KMS-11 (cell line): Measurements from ENCODE around the gene ROGDI.

ENCODE experiments used
- H2AFZ ChIP-seq: fragments of 200-600 bp; sonication (generic); 2 replicates; pipeline ENCODE4 v1.6.1; 2016; ENCODE audit warnings: antibody characterized with exemption, mixed run types, low read depth
- H3K27ac ChIP-seq: fragments of 200-600 bp; sonication (generic); 2 replicates; pipeline ENCODE4 v1.6.1; 2016; ENCODE audit warnings: mild to moderate bottlenecking, mixed run types
- H3K27me3 ChIP-seq: fragments of 200-600 bp; sonication (generic); 2 replicates; pipeline ENCODE4 v1.6.1; 2017; ENCODE audit warnings: mild to moderate bottlenecking, low read depth, mixed run types, moderate library complexity; ENCODE audit not compliant: insufficient read depth
- H3K36me3 ChIP-seq: fragments of 200-600 bp; sonication (generic); 2 replicates; pipeline ENCODE4 v1.6.1; 2017; ENCODE audit warnings: mild to moderate bottlenecking, mixed run types; ENCODE audit not compliant: insufficient read depth
- H3K4me1 ChIP-seq: fragments of 200-600 bp; sonication (generic); 2 replicates; pipeline ENCODE4 v1.6.1; 2016; ENCODE audit warnings: mild to moderate bottlenecking, low read depth, mixed run types; ENCODE audit not compliant: poor library complexity, severe bottlenecking
- H3K4me2 ChIP-seq: fragments of 200-600 bp; sonication (generic); 2 replicates; pipeline ENCODE4 v1.7.0; 2016; ENCODE audit warnings: mild to moderate bottlenecking, mixed run types
- H3K4me3 ChIP-seq: fragments of 200-600 bp; sonication (generic); IDR thresholded peaks from 2 replicates; pipeline ENCODE4 v1.6.1; 2017; ENCODE audit warnings: low read depth, low read length, mixed read lengths; ENCODE audit not compliant: insufficient read depth
- H3K79me2 ChIP-seq: fragments of 200-600 bp; sonication (generic); 2 replicates; pipeline ENCODE4 v1.6.1; 2016; ENCODE audit warnings: low read depth, mixed run types; ENCODE audit not compliant: insufficient read depth
- H3K9ac ChIP-seq: fragments of 200-600 bp; sonication (generic); 2 replicates; pipeline ENCODE4 v1.6.1; 2016; ENCODE audit warnings: mild to moderate bottlenecking, mixed run types
- H4K20me1 ChIP-seq: fragments of 200-600 bp; sonication (generic); 2 replicates; pipeline ENCODE4 v1.6.1; 2016; ENCODE audit warnings: mild to moderate bottlenecking, mixed run types; ENCODE audit not compliant: insufficient read depth
- TF ChIP-seq, protein P1 (sequence below): fragments of 200-600 bp; sonication (generic); conservative IDR thresholded peaks from 2 replicates; pipeline ENCODE4 v1.6.1; 2017; ENCODE audit warnings: low read depth, mild to moderate bottlenecking, antibody characterized with exemption, low read length, moderate library complexity, mixed read lengths

ROGDI gene

DNA sequence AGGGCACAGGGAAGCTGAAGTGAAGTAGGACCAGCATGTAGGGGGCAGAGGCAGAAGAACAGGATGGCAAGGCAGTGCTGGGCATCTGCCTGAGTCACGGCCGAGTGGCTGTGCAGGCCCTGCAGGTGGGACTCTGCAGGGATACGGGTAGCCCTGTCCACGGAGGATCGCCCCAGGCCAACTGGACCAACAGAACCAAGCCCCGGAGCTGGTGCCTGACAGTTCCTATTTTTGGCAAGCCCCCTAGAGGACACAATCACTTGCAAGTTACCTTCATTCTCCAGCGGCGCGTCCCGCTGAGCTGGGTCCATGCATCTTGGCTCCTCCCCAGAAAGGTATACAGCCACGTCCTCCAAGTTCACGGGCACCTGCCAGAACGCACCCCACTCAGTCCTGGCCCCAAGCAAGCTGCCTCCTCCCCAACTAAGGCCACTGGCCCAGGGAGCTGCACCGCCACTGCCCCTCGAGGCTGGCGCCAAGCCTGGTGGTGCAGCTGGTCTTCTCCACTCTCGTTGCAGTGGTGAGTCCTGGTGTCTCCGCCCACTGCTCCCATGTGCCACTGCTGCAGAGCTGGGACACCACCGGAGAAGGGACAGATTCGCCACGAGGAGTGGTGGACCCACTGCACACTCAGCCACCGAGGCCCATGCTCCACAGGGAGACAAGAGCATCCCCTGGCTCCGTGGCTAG is 42.1 kb downstream of the ROGDI start:
- no peaks in the 10 kb centered on the region for H4K20me1 ChIP-seq
- no peaks in the 10 kb centered on the region for H3K79me2 ChIP-seq
- peaks cover 6% of the 10 kb centered on the region; the same call in 1 of the 2 replicates for H3K36me3 ChIP-seq
- no peaks in the 10 kb centered on the region for H3K4me1 ChIP-seq
- no peak overlapping the region for H3K9ac ChIP-seq
- TF ChIP-seq, protein P1, sequence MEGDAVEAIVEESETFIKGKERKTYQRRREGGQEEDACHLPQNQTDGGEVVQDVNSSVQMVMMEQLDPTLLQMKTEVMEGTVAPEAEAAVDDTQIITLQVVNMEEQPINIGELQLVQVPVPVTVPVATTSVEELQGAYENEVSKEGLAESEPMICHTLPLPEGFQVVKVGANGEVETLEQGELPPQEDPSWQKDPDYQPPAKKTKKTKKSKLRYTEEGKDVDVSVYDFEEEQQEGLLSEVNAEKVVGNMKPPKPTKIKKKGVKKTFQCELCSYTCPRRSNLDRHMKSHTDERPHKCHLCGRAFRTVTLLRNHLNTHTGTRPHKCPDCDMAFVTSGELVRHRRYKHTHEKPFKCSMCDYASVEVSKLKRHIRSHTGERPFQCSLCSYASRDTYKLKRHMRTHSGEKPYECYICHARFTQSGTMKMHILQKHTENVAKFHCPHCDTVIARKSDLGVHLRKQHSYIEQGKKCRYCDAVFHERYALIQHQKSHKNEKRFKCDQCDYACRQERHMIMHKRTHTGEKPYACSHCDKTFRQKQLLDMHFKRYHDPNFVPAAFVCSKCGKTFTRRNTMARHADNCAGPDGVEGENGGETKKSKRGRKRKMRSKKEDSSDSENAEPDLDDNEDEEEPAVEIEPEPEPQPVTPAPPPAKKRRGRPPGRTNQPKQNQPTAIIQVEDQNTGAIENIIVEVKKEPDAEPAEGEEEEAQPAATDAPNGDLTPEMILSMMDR: no peak
- no peaks in the 10 kb centered on the region for H3K27me3 ChIP-seq
- H3K4me3 ChIP-seq: no peak overlapping the region
- no peak overlapping the region for H2AFZ ChIP-seq
- no peak overlapping the region for H3K27ac ChIP-seq
- H3K4me2 ChIP-seq: no peak overlapping the region

DNA sequence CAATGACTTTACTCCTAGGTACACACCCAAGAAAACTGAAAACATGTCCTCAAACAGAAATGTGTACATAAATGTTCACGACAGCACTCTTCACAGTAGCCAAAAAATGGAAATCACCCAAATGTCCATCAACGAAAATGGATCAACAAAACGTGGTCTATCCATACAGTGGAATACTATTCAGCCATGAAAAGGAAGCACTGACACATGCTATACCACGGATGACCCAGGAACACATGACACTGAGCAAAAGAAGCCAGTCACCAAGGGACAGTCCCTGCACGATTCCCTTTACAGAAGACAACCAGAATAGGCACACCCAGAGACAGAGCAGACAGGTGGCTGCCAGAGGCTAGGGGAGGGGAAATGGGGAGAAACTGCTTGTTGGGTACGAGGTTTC is 46.7 kb downstream of the ROGDI start:
- no peak overlapping the region for H3K4me3 ChIP-seq
- H3K79me2 ChIP-seq: no peaks in the 10 kb centered on the region
- H3K4me1 ChIP-seq: no peaks in the 10 kb centered on the region
- H2AFZ ChIP-seq: no peak overlapping the region
- H3K4me2 ChIP-seq: no peak overlapping the region
- no peaks in the 10 kb centered on the region for H4K20me1 ChIP-seq
- TF ChIP-seq, protein P1: no peak
- H3K27me3 ChIP-seq: no peaks in the 10 kb centered on the region
- no peak overlapping the region for H3K9ac ChIP-seq
- peaks cover 6% of the 10 kb centered on the region; the same call in 1 of the 2 replicates for H3K36me3 ChIP-seq
- H3K27ac ChIP-seq: no peak overlapping the region

DNA sequence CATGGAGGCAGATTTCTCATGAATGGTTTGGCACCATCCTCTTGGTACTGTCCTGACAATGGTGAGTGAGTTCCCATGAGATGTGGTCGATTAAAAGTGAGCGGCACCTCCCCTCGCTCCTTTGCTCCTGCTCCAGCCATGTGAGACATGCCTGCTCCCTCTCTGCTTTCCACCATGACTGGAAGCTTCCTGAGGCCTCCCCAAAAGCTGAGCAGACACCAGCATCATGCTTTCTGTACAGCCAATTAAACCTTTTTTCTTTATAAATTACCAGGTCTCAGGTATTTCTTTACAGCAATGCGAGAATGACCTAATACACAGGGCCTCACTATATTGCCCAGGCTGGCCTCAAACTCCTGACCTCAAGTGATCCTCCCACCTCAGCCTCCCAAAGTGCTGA is 47.6 kb downstream of the ROGDI start:
- H3K36me3 ChIP-seq: peaks cover 6% of the 10 kb centered on the region; the same call in 1 of the 2 replicates
- H4K20me1 ChIP-seq: no peaks in the 10 kb centered on the region
- no peak overlapping the region for H3K27ac ChIP-seq
- no peaks in the 10 kb centered on the region for H3K79me2 ChIP-seq
- H3K4me2 ChIP-seq: no peak overlapping the region
- H3K4me1 ChIP-seq: no peaks in the 10 kb centered on the region
- H3K9ac ChIP-seq: no peak overlapping the region
- H3K27me3 ChIP-seq: no peaks in the 10 kb centered on the region
- H3K4me3 ChIP-seq: no peak overlapping the region
- TF ChIP-seq, protein P1: no peak
- no peak overlapping the region for H2AFZ ChIP-seq

DNA sequence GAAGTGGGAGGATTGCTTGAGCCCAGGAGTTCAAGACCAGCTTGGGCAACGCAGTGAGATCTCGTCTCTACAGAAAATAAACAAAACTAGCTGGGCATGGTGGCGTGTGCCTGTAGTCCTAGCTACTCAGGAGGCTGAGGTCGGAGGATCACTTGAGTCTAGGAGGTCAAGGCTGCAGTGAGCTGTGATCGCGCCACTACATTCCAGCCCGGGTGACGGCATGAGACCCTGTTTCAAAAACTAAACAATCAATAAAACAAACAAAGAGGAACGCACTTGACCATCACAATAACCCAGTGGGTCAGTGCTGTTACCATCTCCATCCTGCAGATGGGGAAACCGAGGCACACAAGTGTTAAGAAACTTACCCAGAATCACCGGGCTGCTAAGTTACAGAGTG is 49.2 kb downstream of the ROGDI start:
- TF ChIP-seq, protein P1: no peak
- Histone ChIP-seq H3K4me3 (no peak overlapping the region), H3K79me2 (no peaks in the 10 kb centered on the region), H2AFZ (no peak overlapping the region), H4K20me1 (no peaks in the 10 kb centered on the region), H3K4me1 (no peaks in the 10 kb centered on the region), H3K9ac (no peak overlapping the region), H3K4me2 (no peak overlapping the region), H3K36me3 (peaks cover 4% of the 10 kb centered on the region; the same call in 1 of the 2 replicates), H3K27me3 (no peaks in the 10 kb centered on the region), H3K27ac (no peak overlapping the region)
